Measurements from ENCODE around the gene CLDN19.
"Not testable (repeated sequence)": the region's sequence is repeated elsewhere in the genome, so short reads cannot be mapped to it uniquely, and the experiment has no call there.

The CLDN19 gene

GRCh38 chr1:42765269-42765668 lies 25.2 kb upstream of the CLDN19 start:
- DNase-seq = no peak
- in situ Hi-C loops (cut with HindIII; ENCODE audit: low pct_ligation_motif_present, low pct_unique_long_range_greater_than_20kb, low sequenced_read_pairs) = no loop called here

- in situ Hi-C loops (cut with HindIII; ENCODE audit: low pct_ligation_motif_present, low pct_unique_long_range_greater_than_20kb, low sequenced_read_pairs) = no loop called here
- DNase-seq = no peak
Measured at GRCh38 chr1:42762269-42762668, 22.2 kb upstream of the CLDN19 start.

- no peak for DNase-seq
- in situ Hi-C loops (cut with HindIII; ENCODE audit: low pct_ligation_motif_present, low pct_unique_long_range_greater_than_20kb, low sequenced_read_pairs) = no loop called here
Measured at GRCh38 chr1:42761567-42761966, 21.5 kb upstream of the CLDN19 start.

GRCh38 chr1:42759114-42759513 lies 19.1 kb upstream of the CLDN19 start:
- in situ Hi-C loops (cut with HindIII; ENCODE audit: low pct_ligation_motif_present, low pct_unique_long_range_greater_than_20kb, low sequenced_read_pairs) = no loop called here
- no peak for DNase-seq

GRCh38 chr1:42758641-42759040 lies 18.6 kb upstream of the CLDN19 start:
- in situ Hi-C loops (cut with HindIII; ENCODE audit: low pct_ligation_motif_present, low pct_unique_long_range_greater_than_20kb, low sequenced_read_pairs) = no loop called here
- no peak for DNase-seq

DNA sequence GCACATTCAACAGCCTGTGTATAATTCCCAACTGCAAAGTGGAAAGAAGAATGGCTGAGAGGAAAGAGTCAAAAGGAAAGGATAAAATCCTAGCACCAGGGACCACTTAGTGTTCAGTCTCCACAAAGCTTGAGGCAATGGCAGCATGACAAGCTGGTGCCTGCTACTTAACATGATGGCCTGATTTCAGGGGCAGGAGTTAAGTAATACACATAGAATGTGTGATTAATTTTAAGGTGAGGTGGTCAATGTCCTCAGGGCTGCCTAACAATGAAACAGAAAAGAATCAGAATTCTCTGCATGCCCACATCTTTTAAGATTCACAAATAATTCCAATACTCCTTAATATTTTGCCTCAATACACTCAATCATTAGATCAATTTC lies 17.8 kb upstream of the CLDN19 start:
- no peak for DNase-seq
- in situ Hi-C loops (cut with HindIII; ENCODE audit: low pct_ligation_motif_present, low pct_unique_long_range_greater_than_20kb, low sequenced_read_pairs) = no loop called here

DNA sequence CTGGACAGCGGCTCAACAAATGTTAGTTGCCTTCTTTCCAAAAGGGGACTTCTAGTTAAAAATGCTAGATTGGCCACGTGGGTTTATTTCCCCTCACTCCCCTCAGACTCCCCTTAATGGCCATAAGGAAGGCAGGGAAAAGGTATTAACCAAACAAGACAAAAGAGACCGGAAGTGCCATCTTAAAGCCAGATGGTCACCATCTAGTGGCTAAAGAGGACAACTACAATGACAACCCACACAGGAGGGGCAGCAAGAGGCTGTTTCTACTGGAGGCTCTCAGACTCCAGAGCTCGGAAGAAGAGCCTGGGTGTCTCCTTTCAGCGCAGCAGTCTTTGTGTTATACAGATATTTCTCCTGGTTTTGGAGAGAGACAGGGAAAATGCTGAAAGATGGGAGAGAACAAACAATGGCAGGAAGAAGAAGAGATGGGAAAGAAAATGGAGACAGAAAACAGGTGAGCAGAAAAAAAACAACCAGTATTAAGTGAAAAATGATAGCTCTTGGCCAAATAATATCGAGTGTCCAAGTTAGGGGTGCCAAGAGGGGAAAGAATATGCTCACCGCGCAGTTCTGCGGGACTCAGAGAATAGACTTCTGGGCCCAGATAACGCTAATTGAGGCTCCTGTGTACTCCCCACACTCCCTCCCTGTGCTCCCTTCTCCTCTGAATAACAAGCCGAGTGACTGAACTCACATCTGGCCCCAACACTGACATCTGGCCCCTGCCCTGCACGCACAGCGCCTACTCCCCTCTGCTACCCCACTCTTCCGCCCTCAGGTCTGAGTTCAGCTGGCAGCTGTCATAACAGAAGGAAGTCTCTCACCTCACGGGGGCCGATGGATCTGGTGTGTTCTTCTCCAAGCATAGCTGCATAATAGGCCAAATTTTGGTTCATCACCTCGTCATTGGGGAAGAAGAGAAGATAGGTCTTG lies 17.2 kb upstream of the CLDN19 start:
- DNase-seq = peak; percentile 67
- in situ Hi-C loops (cut with HindIII; ENCODE audit: low pct_ligation_motif_present, low pct_unique_long_range_greater_than_20kb, low sequenced_read_pairs) = no loop called here

DNA sequence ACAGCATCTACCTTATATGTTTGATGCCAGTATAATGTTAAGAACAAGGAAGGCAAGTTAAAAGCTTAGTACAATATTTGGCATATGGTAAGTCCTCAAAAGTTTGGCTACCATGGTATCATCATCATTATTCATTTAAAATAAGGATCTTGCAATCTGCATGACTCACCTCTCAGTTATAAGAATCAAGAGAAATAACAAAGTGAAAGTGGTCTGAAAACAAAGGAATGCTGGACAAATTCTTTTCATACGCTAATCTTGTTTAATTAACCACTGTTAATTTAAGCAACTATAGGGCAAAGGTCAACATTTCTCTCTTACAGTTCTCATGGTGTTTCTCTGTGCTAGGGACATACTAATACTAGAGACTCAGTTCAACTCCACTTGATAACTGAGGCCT lies 13.0 kb upstream of the CLDN19 start:
- in situ Hi-C loops (cut with HindIII; ENCODE audit: low pct_ligation_motif_present, low pct_unique_long_range_greater_than_20kb, low sequenced_read_pairs) = no loop called here
- DNase-seq = no peak

- DNase-seq = no peak
- in situ Hi-C loops (cut with HindIII; ENCODE audit: low pct_ligation_motif_present, low pct_unique_long_range_greater_than_20kb, low sequenced_read_pairs) = no loop called here
Measured at GRCh38 chr1:42752284-42752683, 12.2 kb upstream of the CLDN19 start.

- in situ Hi-C loops (cut with HindIII; ENCODE audit: low pct_ligation_motif_present, low pct_unique_long_range_greater_than_20kb, low sequenced_read_pairs) = not testable (repeated sequence)
Measured at GRCh38 chr1:42751511-42752070, 11.6 kb upstream of the CLDN19 start.

DNA sequence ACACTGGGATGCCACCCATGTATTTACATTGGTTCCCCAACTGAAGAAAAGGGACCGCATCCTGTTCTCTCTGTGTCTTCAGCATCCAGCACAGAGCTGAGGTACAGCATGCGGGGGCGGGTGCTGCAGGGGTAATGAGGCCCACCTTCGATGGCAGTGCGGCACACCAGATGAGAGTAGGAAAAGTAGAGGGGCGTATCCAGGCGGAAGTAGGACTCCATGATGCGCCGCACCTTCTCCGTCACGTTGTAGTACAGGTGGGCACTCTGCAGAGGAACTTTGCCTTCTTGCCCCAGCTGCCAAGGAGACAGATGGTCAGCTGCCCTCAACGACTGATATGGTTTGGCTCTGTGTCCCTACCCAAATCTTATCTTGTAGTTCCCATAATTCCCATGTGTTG lies 10.0 kb upstream of the CLDN19 start:
- no peak for DNase-seq
- in situ Hi-C loops (cut with HindIII; ENCODE audit: low pct_ligation_motif_present, low pct_unique_long_range_greater_than_20kb, low sequenced_read_pairs) = no loop called here

More at GRCh38 chr1:42751511-42752070, 11.6 kb upstream of the CLDN19 start:
- not testable (repeated sequence) for DNase-seq

DNA sequence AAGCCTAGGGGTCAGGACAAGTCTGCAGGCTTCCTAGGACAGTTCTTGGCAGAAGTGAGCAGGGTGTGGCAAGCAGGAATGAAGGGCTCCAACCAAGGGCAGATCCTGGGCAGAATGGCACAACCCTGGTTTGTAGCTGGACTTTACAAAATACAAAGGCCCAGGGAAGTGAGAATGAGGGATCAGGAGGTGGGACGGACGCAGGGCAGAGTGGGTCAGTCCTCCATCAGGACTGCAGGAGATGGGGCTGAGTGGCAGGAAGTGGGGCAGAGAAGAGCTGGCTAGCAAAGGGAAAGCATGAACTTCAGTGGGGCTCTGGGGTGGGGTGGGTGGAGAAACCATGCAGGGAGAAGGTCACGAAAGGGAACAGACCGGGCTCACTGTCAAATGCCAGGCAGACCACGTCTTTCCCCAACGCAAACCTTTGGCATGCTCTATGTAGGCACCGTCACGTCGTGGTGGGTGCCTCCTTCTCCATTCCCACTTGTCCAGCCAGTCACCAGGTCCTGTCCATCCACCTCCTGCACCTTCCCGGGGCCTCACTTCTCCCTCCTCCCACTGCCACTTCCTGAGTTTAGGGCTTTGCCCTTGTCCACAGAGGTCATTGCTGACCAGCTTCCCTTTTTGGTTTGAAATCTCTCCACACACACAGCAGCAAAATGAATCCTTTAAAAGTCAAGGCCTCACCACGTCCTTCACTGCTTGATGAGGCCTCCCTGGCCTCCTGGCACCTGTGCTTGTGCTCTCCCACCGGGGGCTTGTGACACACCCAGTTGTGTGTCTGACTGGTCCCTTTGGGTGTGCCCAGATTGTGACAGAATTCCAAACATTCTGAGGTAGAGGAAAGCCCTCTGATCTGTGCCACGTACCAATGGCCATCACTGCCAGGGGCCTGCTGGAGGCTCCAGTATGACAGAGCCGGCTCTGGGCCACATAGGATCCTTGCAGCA lies 8.7 kb upstream of the CLDN19 start:
- no peak for DNase-seq
- in situ Hi-C loops (cut with HindIII; ENCODE audit: low pct_ligation_motif_present, low pct_unique_long_range_greater_than_20kb, low sequenced_read_pairs) = no loop called here

GRCh38 chr1:42748021-42748420 lies 8.0 kb upstream of the CLDN19 start:
- DNase-seq = no peak
- in situ Hi-C loops (cut with HindIII; ENCODE audit: low pct_ligation_motif_present, low pct_unique_long_range_greater_than_20kb, low sequenced_read_pairs) = no loop called here

GRCh38 chr1:42747125-42747524 lies 7.1 kb upstream of the CLDN19 start:
- DNase-seq = peak; percentile 25
- in situ Hi-C loops (cut with HindIII; ENCODE audit: low pct_ligation_motif_present, low pct_unique_long_range_greater_than_20kb, low sequenced_read_pairs) = no loop called here

DNA sequence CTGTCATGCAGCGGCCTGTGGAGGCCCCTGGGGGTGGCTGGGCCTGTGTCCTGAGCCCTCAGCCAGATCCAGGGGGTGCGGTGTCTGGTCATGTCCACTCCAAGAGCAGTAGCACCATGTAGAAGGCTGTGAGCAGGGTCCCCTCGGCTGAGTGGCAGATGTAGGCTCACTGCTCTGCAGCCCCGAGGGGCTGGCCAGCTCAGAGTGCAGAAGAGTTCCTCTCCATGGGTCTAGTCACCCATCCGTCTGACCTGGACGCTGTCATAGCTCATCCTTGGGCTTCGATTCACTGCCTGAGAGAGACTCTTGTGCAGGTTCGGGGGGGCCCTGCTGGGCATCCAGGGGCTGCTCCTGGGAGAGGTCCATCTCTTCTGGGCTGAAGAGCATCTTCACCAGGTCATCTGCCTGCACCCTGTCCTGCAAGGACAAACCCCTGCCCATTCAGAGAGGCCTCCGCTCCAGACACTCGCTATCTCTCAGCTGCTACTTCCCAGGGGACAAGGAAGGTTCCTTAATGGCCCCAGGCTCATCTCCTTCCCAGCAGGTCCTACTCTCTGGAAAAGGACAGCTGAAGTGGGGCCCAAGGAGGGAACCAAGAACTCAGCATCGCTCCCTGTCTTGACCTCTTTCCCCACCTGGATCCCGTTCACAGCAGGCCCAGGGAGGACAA lies 6.5 kb upstream of the CLDN19 start:
- in situ Hi-C loops (cut with HindIII; ENCODE audit: low pct_ligation_motif_present, low pct_unique_long_range_greater_than_20kb, low sequenced_read_pairs) = no loop called here
- DNase-seq = no peak

DNA sequence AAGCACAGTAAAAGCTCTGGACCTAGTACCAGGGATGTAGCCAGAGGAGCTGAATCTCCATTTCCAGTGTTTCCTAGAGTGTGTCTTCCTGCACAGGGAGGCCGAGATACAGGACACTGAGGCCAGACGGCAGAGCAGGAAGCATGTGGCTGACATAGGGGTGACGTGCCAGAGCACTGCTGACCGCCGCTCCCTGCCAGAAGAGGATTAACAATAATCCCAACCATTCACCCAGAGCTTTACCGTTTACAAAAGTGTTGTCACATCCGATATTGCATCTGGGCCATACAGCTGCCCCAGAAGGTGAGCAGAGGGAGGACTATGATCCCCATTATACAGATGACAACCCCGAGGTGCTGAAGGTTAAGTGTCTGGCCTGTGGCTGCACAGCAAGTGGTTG lies 5.8 kb upstream of the CLDN19 start:
- in situ Hi-C loops (cut with HindIII; ENCODE audit: low pct_ligation_motif_present, low pct_unique_long_range_greater_than_20kb, low sequenced_read_pairs) = no loop called here
- no peak for DNase-seq

DNA sequence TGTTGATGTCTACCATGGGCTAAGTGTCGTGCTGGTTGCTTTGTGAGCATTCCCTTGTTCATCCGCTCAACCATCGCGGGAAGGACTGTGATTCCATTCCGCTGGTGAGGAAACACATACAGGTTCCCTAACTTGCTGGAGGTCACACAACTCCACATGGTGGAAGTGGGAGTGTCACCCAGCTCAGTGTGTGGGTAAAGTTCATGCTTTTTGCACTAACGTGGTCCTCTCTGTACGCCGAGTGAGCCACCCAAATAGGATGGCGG lies 4.0 kb upstream of the CLDN19 start:
- no peak for DNase-seq
- in situ Hi-C loops (cut with HindIII; ENCODE audit: low pct_ligation_motif_present, low pct_unique_long_range_greater_than_20kb, low sequenced_read_pairs) = no loop called here

DNA sequence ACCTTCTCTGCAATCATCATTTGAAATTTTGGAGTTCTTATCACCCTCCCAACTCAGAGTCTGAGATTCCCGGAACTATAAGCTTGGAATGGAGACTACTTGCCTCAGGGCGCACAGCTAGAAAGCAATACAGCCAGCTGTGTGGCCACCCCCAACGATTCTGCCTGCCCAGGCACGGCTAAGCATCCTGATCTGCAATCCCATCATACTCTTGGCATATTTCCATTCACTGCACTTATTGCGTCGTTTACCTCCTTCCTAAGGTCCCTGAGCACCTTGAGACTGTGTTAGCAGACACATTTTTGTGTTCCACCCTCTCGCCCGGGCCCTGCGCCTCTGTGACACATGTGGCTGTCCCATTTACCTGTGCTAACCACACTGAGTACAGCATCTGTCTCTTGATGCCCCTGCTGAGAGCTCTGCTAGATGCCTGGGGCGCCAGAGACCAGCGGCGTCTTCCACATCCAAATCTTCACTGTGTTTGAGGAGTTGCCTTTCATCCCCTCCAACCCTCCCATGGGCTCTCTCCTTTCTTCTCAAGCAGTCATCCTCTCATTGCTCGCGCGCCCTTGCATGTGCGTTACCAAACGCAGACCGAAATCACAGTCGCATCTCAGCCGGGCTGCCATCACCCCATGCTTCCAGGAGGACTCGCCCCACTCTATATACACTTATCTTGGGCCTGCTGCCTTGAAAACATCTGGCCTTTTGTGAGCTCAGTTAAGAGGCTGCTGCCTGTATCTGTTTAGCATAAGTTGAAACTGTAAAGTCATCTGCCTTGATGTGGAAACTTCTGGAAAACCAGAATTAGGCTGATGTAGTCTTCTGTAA lies 3.5 kb upstream of the CLDN19 start:
- no peak for DNase-seq
- in situ Hi-C loops (cut with HindIII; ENCODE audit: low pct_ligation_motif_present, low pct_unique_long_range_greater_than_20kb, low sequenced_read_pairs) = no loop called here
